ENCODE measurements around the gene RNF207. TPM values are rescaled to one million over a fixed set of nuclear protein-coding genes. Genes with fewer than 3 reads are reported as not detected.

The RNF207 gene
- total RNA-seq, 1 experiment from 2014 or later = 115 TPM

- no peak for ATAC-seq
- H3K4me1 ChIP-seq (ENCODE audit: control insufficient read depth, insufficient read depth, low read length) = peaks cover 49% of the 10 kb centered on the region
- no peak overlapping the region for H3K4me3 ChIP-seq (ENCODE audit: low read depth in 2 of 2, low read length in 2 of 2)
- in situ Hi-C loops (cut with HindIII; ENCODE audit: low pct_unique_long_range_greater_than_20kb, low sequenced_read_pairs) = no loop called here
- H3K36me3 ChIP-seq (ENCODE audit: control insufficient read depth, insufficient read depth, low read length) = no peaks in the 10 kb centered on the region
- intact Hi-C loops (cut with micrococcal nuclease; ENCODE audit: unreplicated experiment) = no loop called here
- H3K27me3 ChIP-seq (ENCODE audit: control insufficient read depth, insufficient read depth, low read length) = no peaks in the 10 kb centered on the region
- no peak for DNase-seq (ENCODE audit: low read depth, low spot score)
- BruUV-seq (replicated peaks) = TSS peak; percentile 63
- no peak overlapping the region for H3K27ac ChIP-seq (ENCODE audit: low read length)
- POLR2A ChIA-PET = no interaction called here
- CTCF ChIA-PET = no interaction called here
- TF ChIP-seq TCF7L2 (IDR thresholded peaks at IDR 0.05; ENCODE audit: low read depth, low read length) (no peak), CTCF (IDR thresholded peaks at IDR 0.05) (no peak), REST (IDR thresholded peaks at IDR 0.05; ENCODE audit: insufficient read depth in 1 of 2, low read depth in 2 of 2, low read length in 1 of 2) (no peak), POLR2AphosphoS5 (IDR thresholded peaks at IDR 0.05; ENCODE audit: low read depth, low read length) (no peak), SIN3A (IDR thresholded peaks at IDR 0.05; ENCODE audit: borderline replicate concordance, insufficient read depth, low read depth, low read length) (no peak)
- H3K9me3 ChIP-seq (ENCODE audit: control insufficient read depth, insufficient read depth, low read depth, low read length) = no peaks in the 10 kb centered on the region
Observed at GRCh38 chr1:6174621-6175410, 31.1 kb upstream of the RNF207 start.

GRCh38 chr1:6175411-6175828 lies 30.5 kb upstream of the RNF207 start:
- TF ChIP-seq CTCF (IDR thresholded peaks at IDR 0.05) (no peak), SIN3A (IDR thresholded peaks at IDR 0.05; ENCODE audit: borderline replicate concordance, insufficient read depth, low read depth, low read length) (no peak), TCF7L2 (IDR thresholded peaks at IDR 0.05; ENCODE audit: low read depth, low read length) (no peak), REST (IDR thresholded peaks at IDR 0.05; ENCODE audit: insufficient read depth in 1 of 2, low read depth in 2 of 2, low read length in 1 of 2) (no peak), POLR2AphosphoS5 (IDR thresholded peaks at IDR 0.05; ENCODE audit: low read depth, low read length) (no peak)
- no peak overlapping the region for H3K4me3 ChIP-seq (ENCODE audit: low read depth in 2 of 2, low read length in 2 of 2)
- no peaks in the 10 kb centered on the region for H3K9me3 ChIP-seq (ENCODE audit: control insufficient read depth, insufficient read depth, low read depth, low read length)
- H3K27me3 ChIP-seq (ENCODE audit: control insufficient read depth, insufficient read depth, low read length) = no peaks in the 10 kb centered on the region
- no TSS peak for BruUV-seq (replicated peaks)
- H3K4me1 ChIP-seq (ENCODE audit: control insufficient read depth, insufficient read depth, low read length) = peaks cover 44% of the 10 kb centered on the region
- intact Hi-C loops (cut with micrococcal nuclease; ENCODE audit: unreplicated experiment) (no loop called here), in situ Hi-C loops (cut with HindIII; ENCODE audit: low pct_unique_long_range_greater_than_20kb, low sequenced_read_pairs) (no loop called here)
- ChIA-PET CTCF (no interaction called here), POLR2A (no interaction called here)
- no peak for ATAC-seq
- no peaks in the 10 kb centered on the region for H3K36me3 ChIP-seq (ENCODE audit: control insufficient read depth, insufficient read depth, low read length)
- H3K27ac ChIP-seq (ENCODE audit: low read length) = no peak overlapping the region
- DNase-seq (ENCODE audit: low read depth, low spot score) = no peak

Measured in Panc1 (cell line).